HCT116 (cell line): ENCODE data around the gene LPO. TPM values are rescaled to one million over a fixed set of nuclear protein-coding genes. Genes with fewer than 3 reads are reported as not detected.

Experiments used
- ATAC-seq: fragments of 200-7000 bp; cut with Tn5 transposase; 2 replicates; pipeline ENCODE4 v1.9.1; 2020; ENCODE audit warnings: mild to moderate bottlenecking, moderate library complexity
- BruUV-seq: library from RNA; stranded (reverse); fragments of 400-500 nt; replicated peaks from 2 replicates; lab custom pipeline; 2021; lab: Mats Ljungman, UMichigan
- CTCF ChIA-PET: fragments of 300-600 bp; sonication (Branson Sonifier 250); formaldehyde crosslinking; loops from one replicate; lab custom pipeline; 2021; ENCODE audit warnings: antibody characterized with exemption; lab: Charles Lee
- POLR2A ChIA-PET: fragments of 300-600, 350-600 bp; sonication (Branson Sonifier 250); formaldehyde crosslinking; loops from one replicate; lab custom pipeline; 2021; ENCODE audit warnings: antibody characterized with exemption; lab: Charles Lee
- RAD21 ChIA-PET, 2 experiments: fragments of 300-600 bp; sonication (Branson Sonifier 250); formaldehyde crosslinking; loops; one replicate each; lab custom pipeline; 2023; ENCODE audit warnings: low total read pairs in 2 of 2; ENCODE audit not compliant: uncharacterized antibody in 2 of 2, unreplicated experiment in 2 of 2, low non-redundant PET in 1 of 2; lab: Charles Lee
- DNase-seq: peaks from one replicate; pipeline ENCODE4 v3.0.0-alpha.2; 2010; ENCODE audit warnings: low read depth, low spot score
- H2AFZ ChIP-seq: fragments of 200-600 bp; shearing (Covaris generic), sonication (generic); 2 replicates; pipeline ENCODE4 v1.6.1; 2017; ENCODE audit warnings: low read depth, mixed run types, mixed read lengths, antibody characterized with exemption, low read length; ENCODE audit not compliant: poor library complexity, severe bottlenecking
- H3K27ac ChIP-seq: 2 replicates; pipeline ENCODE4 v1.5.1; 2012; ENCODE audit warnings: low read depth, low read length
- H3K27me3 ChIP-seq: fragments of 200-600 bp; sonication (generic); 2 replicates; pipeline ENCODE4 v1.6.1; 2016; ENCODE audit warnings: mixed run types, low read length, mixed read lengths; ENCODE audit not compliant: insufficient read depth
- H3K36me3 ChIP-seq, 2 experiments: fragments of 200-500 bp in 1 of 2; fragments of 200-600 bp in 1 of 2; sonication (Bioruptor generic) in 1 of 2; sonication (generic) in 1 of 2; 2 replicates each; pipeline versions ENCODE4 v1.5.1 to v1.6.1; 2014 to 2016; ENCODE audit warnings: low read length in 2 of 2, inconsistent platforms in 1 of 2, mixed read lengths in 1 of 2, mixed run types in 1 of 2; ENCODE audit not compliant: insufficient read depth in 2 of 2, control insufficient read depth in 1 of 2
- H3K4me1 ChIP-seq, 2 experiments: fragments of 200-600 bp in 1 of 2; sonication (generic) in 1 of 2; 2 replicates each; pipeline versions ENCODE4 v1.5.1 to v1.6.1; 2012 to 2017; ENCODE audit warnings: low read length in 2 of 2, inconsistent platforms in 1 of 2, mild to moderate bottlenecking in 1 of 2, mixed read lengths in 1 of 2, mixed run types in 1 of 2, moderate library complexity in 1 of 2; ENCODE audit not compliant: insufficient read depth in 2 of 2, control insufficient read depth in 1 of 2
- H3K4me2 ChIP-seq: fragments of 200-600 bp; sonication (generic); 2 replicates; pipeline ENCODE4 v1.6.1; 2017; ENCODE audit warnings: mixed run types, low read length, mixed read lengths
- H3K4me3 ChIP-seq, 2 experiments: fragments of 200-600 bp in 1 of 2; sonication (generic) in 1 of 2; replicated peaks in 1 of 2; 2 replicates each; pipeline ENCODE4 v1.5.1; 2011 to 2016; ENCODE audit warnings: low read length in 2 of 2, control low read depth in 1 of 2, low read depth in 1 of 2, mild to moderate bottlenecking in 1 of 2, mixed read lengths in 1 of 2, mixed run types in 1 of 2
- H3K79me2 ChIP-seq: fragments of 200-600 bp; sonication (generic); 2 replicates; pipeline ENCODE4 v1.6.1; 2017; ENCODE audit warnings: mild to moderate bottlenecking, mixed run types, low read length, moderate library complexity, mixed read lengths; ENCODE audit not compliant: insufficient read depth
- H3K9ac ChIP-seq: fragments of 200-600 bp; sonication (generic); 2 replicates; pipeline ENCODE4 v1.6.1; 2016; ENCODE audit warnings: low read length, mixed read lengths
- H3K9me2 ChIP-seq: fragments of 200-600 bp; sonication (generic), shearing (Covaris generic); 2 replicates; pipeline ENCODE4 v1.6.1; 2017; ENCODE audit warnings: mixed run types, mild to moderate bottlenecking, moderate library complexity; ENCODE audit not compliant: insufficient read depth
- H3K9me3 ChIP-seq, 2 experiments: fragments of 200-500 bp in 1 of 2; fragments of 200-600 bp in 1 of 2; sonication (Bioruptor generic) in 1 of 2; sonication (generic) in 1 of 2; 2 replicates each; pipeline ENCODE4 v1.6.1; 2014 to 2017; ENCODE audit warnings: low read length in 2 of 2, mixed read lengths in 2 of 2, inconsistent platforms in 1 of 2, low read depth in 1 of 2, mild to moderate bottlenecking in 1 of 2, mixed run types in 1 of 2, moderate library complexity in 1 of 2; ENCODE audit not compliant: control insufficient read depth in 1 of 2, insufficient read depth in 1 of 2
- H4K20me1 ChIP-seq: fragments of 200-600 bp; sonication (generic), shearing (Covaris generic); 2 replicates; pipeline ENCODE4 v1.6.1; 2017; ENCODE audit warnings: mixed run types, mild to moderate bottlenecking, moderate library complexity; ENCODE audit not compliant: insufficient read depth
- CEBPB ChIP-seq: IDR thresholded peaks from 2 replicates; pipeline ENCODE4 v1.6.1; 2012; ENCODE audit warnings: low read depth
- EGR1 ChIP-seq: IDR thresholded peaks from 2 replicates; pipeline ENCODE4 v1.6.1; 2012; ENCODE audit warnings: low read depth
- ELF1 ChIP-seq: IDR thresholded peaks from 2 replicates; pipeline ENCODE4 v1.6.1; 2012; ENCODE audit warnings: low read depth, borderline replicate concordance
- FOSL1 ChIP-seq: IDR thresholded peaks from 2 replicates; pipeline ENCODE4 v1.6.1; 2012; ENCODE audit warnings: low read depth
- JUND ChIP-seq: IDR thresholded peaks from 2 replicates; pipeline ENCODE4 v1.6.1; 2012
- RAD21 ChIP-seq: IDR thresholded peaks from 2 replicates; pipeline ENCODE4 v1.6.1; 2012; ENCODE audit warnings: low read depth, mild to moderate bottlenecking
- SP1 ChIP-seq: IDR thresholded peaks from 2 replicates; pipeline ENCODE4 v1.6.1; 2012; ENCODE audit warnings: low read depth
- TCF7L2 ChIP-seq: IDR thresholded peaks from 2 replicates; pipeline ENCODE4 v1.7.0; 2011; ENCODE audit warnings: borderline replicate concordance, inconsistent platforms; ENCODE audit not compliant: insufficient read depth, insufficient read length; ENCODE audit errors: extremely low read depth
- YY1 ChIP-seq: IDR thresholded peaks from 2 replicates; pipeline ENCODE4 v1.6.1; 2011; ENCODE audit warnings: low read length, low read depth, moderate library complexity, mild to moderate bottlenecking; ENCODE audit not compliant: insufficient replicate concordance; ENCODE audit errors: extremely low read depth
- ZFX ChIP-seq: fragments of 450-650 bp; IDR thresholded peaks from 2 replicates; pipeline ENCODE4 v1.6.1; 2017
- intact Hi-C: fragments of 100-400 bp; cut with micrococcal nuclease; formaldehyde crosslinking; loops from 2 replicates; pipeline ENCODE4 v1.10.0; 2022
- total RNA-seq: library from RNA; stranded (reverse); gene quantifications from one replicate; pipeline ENCODE4 v1.2.1, GENCODE V29; 2021; ENCODE audit not compliant: unreplicated experiment
- TF ChIP-seq, protein P1 (sequence below): IDR thresholded peaks from 2 replicates; pipeline ENCODE4 v1.6.1; 2012
- TF ChIP-seq, protein P2 (sequence below): IDR thresholded peaks from 2 replicates; pipeline ENCODE4 v1.6.1; 2012; ENCODE audit warnings: low read depth
- TF ChIP-seq, protein P3 (sequence below): IDR thresholded peaks from 2 replicates; pipeline ENCODE4 v1.6.1; 2012

LPO gene
- total RNA-seq, 1 experiment from 2014 or later, result not detected

DNA sequence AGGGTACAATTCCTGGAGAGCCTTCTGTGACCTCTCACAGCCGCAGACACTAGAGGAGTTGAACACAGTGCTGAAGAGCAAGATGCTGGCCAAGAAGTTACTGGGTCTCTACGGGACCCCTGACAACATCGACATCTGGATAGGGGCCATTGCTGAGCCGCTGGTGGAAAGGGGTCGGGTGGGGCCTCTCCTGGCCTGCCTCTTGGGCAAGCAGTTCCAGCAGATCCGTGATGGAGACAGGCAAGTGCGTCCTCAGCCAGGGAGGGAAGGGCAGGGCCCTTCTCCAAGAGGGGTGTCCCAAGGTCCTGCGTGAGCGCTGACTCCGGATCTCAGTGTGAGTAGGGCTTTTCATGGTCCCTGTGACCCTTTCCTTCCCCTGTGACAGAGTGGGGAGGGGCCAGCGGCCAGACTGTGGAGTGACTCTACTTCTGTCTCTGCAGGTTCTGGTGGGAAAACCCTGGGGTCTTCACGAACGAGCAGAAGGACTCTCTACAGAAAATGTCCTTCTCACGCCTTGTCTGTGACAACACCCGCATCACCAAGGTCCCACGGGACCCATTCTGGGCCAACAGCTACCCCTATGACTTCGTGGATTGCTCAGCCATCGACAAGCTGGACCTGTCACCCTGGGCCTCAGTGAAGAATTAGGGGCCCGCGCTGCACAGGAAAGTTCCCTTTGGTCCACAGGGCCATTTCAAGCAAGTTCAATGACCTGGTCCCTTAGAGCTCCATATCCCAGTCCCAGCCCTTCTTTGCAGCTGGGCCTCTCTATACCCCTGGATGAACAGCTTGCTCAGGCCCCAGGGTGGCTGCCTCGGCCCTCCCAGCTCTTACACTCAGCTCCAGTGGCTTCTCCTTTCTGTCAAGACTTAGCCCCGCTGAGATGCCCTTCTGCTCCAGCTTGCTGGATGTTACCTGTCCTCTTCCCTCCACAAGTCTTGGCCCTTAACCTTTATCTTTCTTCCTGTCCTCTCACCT is 29.3 kb downstream of the LPO start:
- no peaks in the 10 kb centered on the region for H3K9me3 ChIP-seq
- BruUV-seq, result no TSS peak
- ATAC-seq, result no peak
- H3K9ac ChIP-seq, result no peak overlapping the region
- ChIA-PET RAD21 (no interaction called here), CTCF (no interaction called here), POLR2A (no interaction called here)
- no peaks in the 10 kb centered on the region for H4K20me1 ChIP-seq
- no peak for TF ChIP-seq CEBPB
- TF ChIP-seq, protein P1, sequence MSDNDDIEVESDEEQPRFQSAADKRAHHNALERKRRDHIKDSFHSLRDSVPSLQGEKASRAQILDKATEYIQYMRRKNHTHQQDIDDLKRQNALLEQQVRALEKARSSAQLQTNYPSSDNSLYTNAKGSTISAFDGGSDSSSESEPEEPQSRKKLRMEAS, result no peak
- TF ChIP-seq ZFX, result no peak
- TF ChIP-seq EGR1, result no peak
- TF ChIP-seq, protein P2, sequence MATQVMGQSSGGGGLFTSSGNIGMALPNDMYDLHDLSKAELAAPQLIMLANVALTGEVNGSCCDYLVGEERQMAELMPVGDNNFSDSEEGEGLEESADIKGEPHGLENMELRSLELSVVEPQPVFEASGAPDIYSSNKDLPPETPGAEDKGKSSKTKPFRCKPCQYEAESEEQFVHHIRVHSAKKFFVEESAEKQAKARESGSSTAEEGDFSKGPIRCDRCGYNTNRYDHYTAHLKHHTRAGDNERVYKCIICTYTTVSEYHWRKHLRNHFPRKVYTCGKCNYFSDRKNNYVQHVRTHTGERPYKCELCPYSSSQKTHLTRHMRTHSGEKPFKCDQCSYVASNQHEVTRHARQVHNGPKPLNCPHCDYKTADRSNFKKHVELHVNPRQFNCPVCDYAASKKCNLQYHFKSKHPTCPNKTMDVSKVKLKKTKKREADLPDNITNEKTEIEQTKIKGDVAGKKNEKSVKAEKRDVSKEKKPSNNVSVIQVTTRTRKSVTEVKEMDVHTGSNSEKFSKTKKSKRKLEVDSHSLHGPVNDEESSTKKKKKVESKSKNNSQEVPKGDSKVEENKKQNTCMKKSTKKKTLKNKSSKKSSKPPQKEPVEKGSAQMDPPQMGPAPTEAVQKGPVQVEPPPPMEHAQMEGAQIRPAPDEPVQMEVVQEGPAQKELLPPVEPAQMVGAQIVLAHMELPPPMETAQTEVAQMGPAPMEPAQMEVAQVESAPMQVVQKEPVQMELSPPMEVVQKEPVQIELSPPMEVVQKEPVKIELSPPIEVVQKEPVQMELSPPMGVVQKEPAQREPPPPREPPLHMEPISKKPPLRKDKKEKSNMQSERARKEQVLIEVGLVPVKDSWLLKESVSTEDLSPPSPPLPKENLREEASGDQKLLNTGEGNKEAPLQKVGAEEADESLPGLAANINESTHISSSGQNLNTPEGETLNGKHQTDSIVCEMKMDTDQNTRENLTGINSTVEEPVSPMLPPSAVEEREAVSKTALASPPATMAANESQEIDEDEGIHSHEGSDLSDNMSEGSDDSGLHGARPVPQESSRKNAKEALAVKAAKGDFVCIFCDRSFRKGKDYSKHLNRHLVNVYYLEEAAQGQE, result no peak
- no peak for TF ChIP-seq RAD21
- no peak for TF ChIP-seq TCF7L2
- no peak for TF ChIP-seq YY1
- TF ChIP-seq FOSL1, result no peak
- TF ChIP-seq SP1, result no peak
- TF ChIP-seq, protein P3, sequence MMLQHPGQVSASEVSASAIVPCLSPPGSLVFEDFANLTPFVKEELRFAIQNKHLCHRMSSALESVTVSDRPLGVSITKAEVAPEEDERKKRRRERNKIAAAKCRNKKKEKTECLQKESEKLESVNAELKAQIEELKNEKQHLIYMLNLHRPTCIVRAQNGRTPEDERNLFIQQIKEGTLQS, result no peak
- no peak for TF ChIP-seq JUND
- no peak for TF ChIP-seq ELF1
- H2AFZ ChIP-seq, result no peak overlapping the region
- H3K4me2 ChIP-seq, result no peak overlapping the region
- DNase-seq, result no peak
- H3K36me3 ChIP-seq, result no peaks in the 10 kb centered on the region
- H3K79me2 ChIP-seq, result no peaks in the 10 kb centered on the region
- no peak overlapping the region for H3K4me3 ChIP-seq
- no peak overlapping the region for H3K27ac ChIP-seq
- no peaks in the 10 kb centered on the region for H3K9me2 ChIP-seq
- intact Hi-C loops, result no loop called here
- H3K27me3 ChIP-seq, result peaks cover 28% of the 10 kb centered on the region
- 0 out of 4 replicates have a peak, but pooled peaks cover 0 to 4% of the 10 kb centered on the region in 2 experiments for H3K4me1 ChIP-seq
